Activated B cell treated with CpG ODN at 0.5 μM for 24 hours (primary cell): ENCODE measurements around the gene OR6J1. TPM values are rescaled to one million over a fixed set of nuclear protein-coding genes. Genes with fewer than 3 reads are reported as not detected.

Experiments
- ATAC-seq: fragments of 200-7000 bp; cut with Tn5 transposase; one replicate; pipeline ENCODE4 v1.10.0; 2021; ENCODE audit warnings: low read depth, mild to moderate bottlenecking, moderate library complexity
- CTCF ChIA-PET: fragments of 350-600 bp; sonication (Branson Sonifier 250); formaldehyde crosslinking; loops from one replicate; lab custom pipeline; 2021; ENCODE audit warnings: antibody characterized with exemption; lab: Charles Lee
- POLR2A ChIA-PET: fragments of 350-600 bp; sonication (Branson Sonifier 250); formaldehyde crosslinking; loops from one replicate; lab custom pipeline; 2021; ENCODE audit warnings: antibody characterized with exemption; lab: Charles Lee
- DNase-seq: peaks from one replicate; pipeline ENCODE4 v3.0.0; 2022
- H3K27ac Mint-ChIP-seq: one replicate; pipeline ENCODE4 v1.8.0; 2020; ENCODE audit warnings: mixed read lengths
- H3K27me3 Mint-ChIP-seq: one replicate; pipeline ENCODE4 v1.8.0; 2021; ENCODE audit warnings: mixed read lengths
- H3K36me3 Mint-ChIP-seq: one replicate; pipeline ENCODE4 v1.8.0; 2021; ENCODE audit warnings: low read depth, mixed read lengths
- H3K4me1 Mint-ChIP-seq: one replicate; pipeline ENCODE4 v1.8.0; 2021; ENCODE audit warnings: mixed read lengths
- H3K4me3 Mint-ChIP-seq: one replicate; pipeline ENCODE4 v1.8.0; 2020; ENCODE audit warnings: mild to moderate bottlenecking, mixed read lengths
- H3K9me3 Mint-ChIP-seq: one replicate; pipeline ENCODE4 v1.8.0; 2020; ENCODE audit warnings: mixed read lengths
- CTCF ChIP-seq: fragments of 200-600 bp; IDR thresholded peaks from one replicate; pipeline ENCODE4 v1.8.0; 2022; ENCODE audit warnings: antibody characterized with exemption, mild to moderate bottlenecking
- intact Hi-C: fragments of 100-400 bp; cut with micrococcal nuclease; formaldehyde crosslinking; loops from one replicate; pipeline ENCODE4 v1.15.1; 2024
- total RNA-seq: library from RNA; stranded (reverse); gene quantifications from 2 replicates; pipeline ENCODE4 v1.2.3, GENCODE V29; 2022

Gene OR6J1
- total RNA-seq, 1 donor from 2014 or later, result not detected

GRCh38 chr14:22602862-22603261, 41.3 kb downstream of the OR6J1 start:
- no peak overlapping the region for H3K4me3 Mint-ChIP-seq
- no peaks in the 10 kb centered on the region for H3K9me3 Mint-ChIP-seq
- CTCF ChIA-PET, result no interaction called here
- H3K27me3 Mint-ChIP-seq, result no peaks in the 10 kb centered on the region
- TF ChIP-seq CTCF, result no peak
- ATAC-seq (no peak), DNase-seq (no peak)
- no peak overlapping the region for H3K27ac Mint-ChIP-seq
- H3K4me1 Mint-ChIP-seq, result peaks cover 23% of the 10 kb centered on the region
- peaks cover 62% of the 10 kb centered on the region for H3K36me3 Mint-ChIP-seq
- intact Hi-C loops, result no loop called here
- POLR2A ChIA-PET, result no interaction called here

- ChIA-PET CTCF (no interaction called here), POLR2A (interaction anchor here (1.1 kb wide), 1 partner anchor 12 kb away, joined by 9 read pairs; no protein-coding TSS in a partner anchor)
- Mint-ChIP-seq H3K36me3 (peaks cover 54% of the 10 kb centered on the region), H3K4me3 (no peak overlapping the region), H3K9me3 (no peaks in the 10 kb centered on the region), H3K4me1 (peaks cover 28% of the 10 kb centered on the region), H3K27me3 (no peaks in the 10 kb centered on the region), H3K27ac (no peak overlapping the region)
- DNase-seq (no peak), ATAC-seq (no peak)
- intact Hi-C loops, result no loop called here
- no peak for TF ChIP-seq CTCF
Observed at GRCh38 chr14:22601996-22602395, 42.2 kb downstream of the OR6J1 start.

- POLR2A ChIA-PET, result interaction anchor here (1.1 kb wide), 1 partner anchor 12 kb away, joined by 9 read pairs; no protein-coding TSS in a partner anchor
Observed at GRCh38 chr14:22601456-22601855, 42.7 kb downstream of the OR6J1 start.

GRCh38 chr14:22600027-22600426, 44.1 kb downstream of the OR6J1 start:
- no peak for TF ChIP-seq CTCF
- Mint-ChIP-seq H3K4me1 (peaks cover 28% of the 10 kb centered on the region), H3K27me3 (no peaks in the 10 kb centered on the region), H3K4me3 (peak overlapping the region; percentile 95), H3K27ac (no peak overlapping the region), H3K9me3 (no peaks in the 10 kb centered on the region), H3K36me3 (peaks cover 36% of the 10 kb centered on the region)
- POLR2A ChIA-PET, result interaction anchor here (0.7 kb wide), 1 partner anchor 10 kb away, joined by 5 read pairs; no protein-coding TSS in a partner anchor
- ATAC-seq (no peak), DNase-seq (no peak)
- intact Hi-C loops, result no loop called here
- CTCF ChIA-PET, result interaction anchor here (1.2 to 1.5 kb wide), 2 partner anchors 60 to 253 kb away, joined by 4 to 7 read pairs; no protein-coding TSS in a partner anchor

More at GRCh38 chr14:22601456-22601855, 42.7 kb downstream of the OR6J1 start:
- no peak overlapping the region for H3K27ac Mint-ChIP-seq
- H3K4me1 Mint-ChIP-seq, result peaks cover 28% of the 10 kb centered on the region
- H3K36me3 Mint-ChIP-seq, result peaks cover 50% of the 10 kb centered on the region
- ATAC-seq (no peak), DNase-seq (no peak)
- H3K9me3 Mint-ChIP-seq, result no peaks in the 10 kb centered on the region
- CTCF ChIA-PET, result no interaction called here
- no peaks in the 10 kb centered on the region for H3K27me3 Mint-ChIP-seq
- H3K4me3 Mint-ChIP-seq, result no peak overlapping the region
- TF ChIP-seq CTCF, result no peak
- intact Hi-C loops, result no loop called here

- intact Hi-C loops, result no loop called here
- Mint-ChIP-seq H3K9me3 (no peaks in the 10 kb centered on the region), H3K27me3 (no peaks in the 10 kb centered on the region), H3K4me1 (peaks cover 28% of the 10 kb centered on the region), H3K27ac (peak overlapping the region; percentile 88), H3K36me3 (peaks cover 33% of the 10 kb centered on the region), H3K4me3 (peak overlapping the region; percentile 95)
- ATAC-seq (no peak), DNase-seq (no peak)
- CTCF ChIA-PET, result interaction anchor here (1.1 to 2.1 kb wide), 5 partner anchors 10 to 469 kb away, joined by 3 to 14 read pairs (median 7); partner anchors contain the start of gene DAD1
- no peak for TF ChIP-seq CTCF
- POLR2A ChIA-PET, result interaction anchor here (0.6 to 2.1 kb wide), 6 partner anchors 10 to 495 kb away, joined by 3 to 40 read pairs (median 4); partner anchors contain the start of genes ACIN1, DAD1, OXA1L and RBM23
Observed at GRCh38 chr14:22599349-22599748, 44.8 kb downstream of the OR6J1 start.
